Measurements from ENCODE around the gene MPST.

DNA sequence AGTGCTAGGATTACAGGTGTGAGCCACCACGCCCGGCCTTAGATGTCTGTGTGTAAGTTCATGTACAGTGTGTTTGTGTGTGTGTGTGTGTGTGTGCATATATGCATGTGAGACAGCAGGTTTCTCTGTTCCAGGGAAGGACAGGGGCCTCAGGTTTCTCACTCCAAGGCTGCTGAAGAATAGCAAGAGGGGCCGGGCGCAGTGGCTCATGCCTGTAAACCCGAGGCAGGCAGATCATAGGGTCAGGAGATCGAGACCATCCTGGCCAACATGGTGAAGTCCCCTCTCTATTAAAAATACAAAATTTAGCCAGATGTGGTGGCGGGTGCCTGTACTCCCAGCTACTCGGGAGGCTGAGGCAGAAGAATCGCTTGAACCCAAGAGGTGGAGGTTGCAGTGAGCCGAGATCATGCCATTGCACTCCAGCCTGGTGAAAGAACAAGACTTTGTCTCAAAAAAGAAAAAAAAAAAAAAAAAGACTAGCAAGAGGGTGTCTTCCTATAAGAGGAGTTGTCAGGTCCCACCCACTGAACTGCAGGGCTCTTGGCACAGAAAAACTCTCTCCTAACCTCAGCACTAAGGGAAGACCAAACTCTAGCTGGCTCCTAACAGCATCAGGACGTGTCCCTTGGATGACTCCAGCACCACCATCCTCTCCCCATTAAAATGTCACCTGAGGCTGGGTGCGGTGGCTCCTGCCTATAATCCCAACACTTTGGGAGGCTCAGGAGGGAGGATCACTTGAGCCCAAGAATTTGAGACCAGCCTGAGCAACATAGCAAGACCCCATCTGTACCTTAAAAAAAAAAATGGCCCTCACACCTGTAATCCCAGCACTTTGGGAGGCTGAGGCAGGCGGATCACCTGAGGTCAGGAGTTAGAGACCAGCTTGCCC lies 40.3 kb upstream of the MPST start:
- TF ChIP-seq, protein P1, sequence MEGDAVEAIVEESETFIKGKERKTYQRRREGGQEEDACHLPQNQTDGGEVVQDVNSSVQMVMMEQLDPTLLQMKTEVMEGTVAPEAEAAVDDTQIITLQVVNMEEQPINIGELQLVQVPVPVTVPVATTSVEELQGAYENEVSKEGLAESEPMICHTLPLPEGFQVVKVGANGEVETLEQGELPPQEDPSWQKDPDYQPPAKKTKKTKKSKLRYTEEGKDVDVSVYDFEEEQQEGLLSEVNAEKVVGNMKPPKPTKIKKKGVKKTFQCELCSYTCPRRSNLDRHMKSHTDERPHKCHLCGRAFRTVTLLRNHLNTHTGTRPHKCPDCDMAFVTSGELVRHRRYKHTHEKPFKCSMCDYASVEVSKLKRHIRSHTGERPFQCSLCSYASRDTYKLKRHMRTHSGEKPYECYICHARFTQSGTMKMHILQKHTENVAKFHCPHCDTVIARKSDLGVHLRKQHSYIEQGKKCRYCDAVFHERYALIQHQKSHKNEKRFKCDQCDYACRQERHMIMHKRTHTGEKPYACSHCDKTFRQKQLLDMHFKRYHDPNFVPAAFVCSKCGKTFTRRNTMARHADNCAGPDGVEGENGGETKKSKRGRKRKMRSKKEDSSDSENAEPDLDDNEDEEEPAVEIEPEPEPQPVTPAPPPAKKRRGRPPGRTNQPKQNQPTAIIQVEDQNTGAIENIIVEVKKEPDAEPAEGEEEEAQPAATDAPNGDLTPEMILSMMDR (IDR thresholded peaks at IDR 0.05 in 2 of 3, conservative IDR thresholded peaks at IDR 0.05 in 1 of 3; ENCODE audit: borderline replicate concordance in 1 of 3, insufficient read depth in 1 of 3, low read depth in 2 of 3, low read length in 2 of 3) = no peak
- TF ChIP-seq POLR2A (IDR thresholded peaks at IDR 0.05; ENCODE audit: borderline replicate concordance, extremely low read depth, insufficient read depth, insufficient read length) (no peak), POLR2AphosphoS5 (IDR thresholded peaks at IDR 0.05; ENCODE audit: low read depth, low read length) (no peak)
- TF ChIP-seq, protein P2, sequence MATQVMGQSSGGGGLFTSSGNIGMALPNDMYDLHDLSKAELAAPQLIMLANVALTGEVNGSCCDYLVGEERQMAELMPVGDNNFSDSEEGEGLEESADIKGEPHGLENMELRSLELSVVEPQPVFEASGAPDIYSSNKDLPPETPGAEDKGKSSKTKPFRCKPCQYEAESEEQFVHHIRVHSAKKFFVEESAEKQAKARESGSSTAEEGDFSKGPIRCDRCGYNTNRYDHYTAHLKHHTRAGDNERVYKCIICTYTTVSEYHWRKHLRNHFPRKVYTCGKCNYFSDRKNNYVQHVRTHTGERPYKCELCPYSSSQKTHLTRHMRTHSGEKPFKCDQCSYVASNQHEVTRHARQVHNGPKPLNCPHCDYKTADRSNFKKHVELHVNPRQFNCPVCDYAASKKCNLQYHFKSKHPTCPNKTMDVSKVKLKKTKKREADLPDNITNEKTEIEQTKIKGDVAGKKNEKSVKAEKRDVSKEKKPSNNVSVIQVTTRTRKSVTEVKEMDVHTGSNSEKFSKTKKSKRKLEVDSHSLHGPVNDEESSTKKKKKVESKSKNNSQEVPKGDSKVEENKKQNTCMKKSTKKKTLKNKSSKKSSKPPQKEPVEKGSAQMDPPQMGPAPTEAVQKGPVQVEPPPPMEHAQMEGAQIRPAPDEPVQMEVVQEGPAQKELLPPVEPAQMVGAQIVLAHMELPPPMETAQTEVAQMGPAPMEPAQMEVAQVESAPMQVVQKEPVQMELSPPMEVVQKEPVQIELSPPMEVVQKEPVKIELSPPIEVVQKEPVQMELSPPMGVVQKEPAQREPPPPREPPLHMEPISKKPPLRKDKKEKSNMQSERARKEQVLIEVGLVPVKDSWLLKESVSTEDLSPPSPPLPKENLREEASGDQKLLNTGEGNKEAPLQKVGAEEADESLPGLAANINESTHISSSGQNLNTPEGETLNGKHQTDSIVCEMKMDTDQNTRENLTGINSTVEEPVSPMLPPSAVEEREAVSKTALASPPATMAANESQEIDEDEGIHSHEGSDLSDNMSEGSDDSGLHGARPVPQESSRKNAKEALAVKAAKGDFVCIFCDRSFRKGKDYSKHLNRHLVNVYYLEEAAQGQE (IDR thresholded peaks at IDR 0.05; ENCODE audit: low read depth) = no peak
- TF ChIP-seq, protein P3, sequence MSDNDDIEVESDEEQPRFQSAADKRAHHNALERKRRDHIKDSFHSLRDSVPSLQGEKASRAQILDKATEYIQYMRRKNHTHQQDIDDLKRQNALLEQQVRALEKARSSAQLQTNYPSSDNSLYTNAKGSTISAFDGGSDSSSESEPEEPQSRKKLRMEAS (IDR thresholded peaks at IDR 0.05) = no peak
